KOPT-K1 (cell line): ENCODE data around the gene ERI3.

Source experiments
- H3K27ac ChIP-seq: fragments of 200-600 bp; sonication (generic); 2 replicates; pipeline ENCODE4 v1.5.1; 2016; ENCODE audit warnings: antibody characterized with exemption, mild to moderate bottlenecking, low read depth, low read length; ENCODE audit not compliant: poor library complexity, severe bottlenecking
- H3K36me3 ChIP-seq: fragments of 200-600 bp; sonication (generic); 2 replicates; pipeline ENCODE4 v1.5.1; 2017; ENCODE audit warnings: antibody characterized with exemption, mild to moderate bottlenecking, low read length, moderate library complexity; ENCODE audit not compliant: insufficient read depth
- H3K9me3 ChIP-seq: fragments of 200-600 bp; sonication (generic); 2 replicates; pipeline ENCODE4 v1.5.1; 2017; ENCODE audit warnings: antibody characterized with exemption, low read length, mild to moderate bottlenecking; ENCODE audit not compliant: insufficient read depth, poor library complexity, severe bottlenecking

ERI3 gene

GRCh38 chr1:44270686-44271628, 84.1 kb downstream of the ERI3 start:
- H3K9me3 ChIP-seq: no peaks in the 10 kb centered on the region
- no peak overlapping the region for H3K27ac ChIP-seq
- H3K36me3 ChIP-seq: no peaks in the 10 kb centered on the region

GRCh38 chr1:44268054-44268453, 87.0 kb downstream of the ERI3 start:
- no peaks in the 10 kb centered on the region for H3K9me3 ChIP-seq
- H3K36me3 ChIP-seq: no peaks in the 10 kb centered on the region
- H3K27ac ChIP-seq: no peak overlapping the region

GRCh38 chr1:44267438-44267837, 87.6 kb downstream of the ERI3 start:
- no peaks in the 10 kb centered on the region for H3K36me3 ChIP-seq

GRCh38 chr1:44266400-44267344, 88.4 kb downstream of the ERI3 start:
- no peak overlapping the region for H3K27ac ChIP-seq
- H3K9me3 ChIP-seq: no peaks in the 10 kb centered on the region
- no peaks in the 10 kb centered on the region for H3K36me3 ChIP-seq

More at GRCh38 chr1:44267438-44267837, 87.6 kb downstream of the ERI3 start:
- Histone ChIP-seq H3K27ac (no peak overlapping the region), H3K9me3 (no peaks in the 10 kb centered on the region)

- H3K36me3 ChIP-seq: no peaks in the 10 kb centered on the region
- H3K9me3 ChIP-seq: no peaks in the 10 kb centered on the region
- H3K27ac ChIP-seq: no peak overlapping the region
Observed at GRCh38 chr1:44265656-44266358, 89.2 kb downstream of the ERI3 start.

- Histone ChIP-seq H3K36me3 (no peaks in the 10 kb centered on the region), H3K27ac (no peak overlapping the region), H3K9me3 (no peaks in the 10 kb centered on the region)
Observed at GRCh38 chr1:44264451-44264771, 90.6 kb downstream of the ERI3 start.

GRCh38 chr1:44263568-44264450, 91.2 kb downstream of the ERI3 start:
- H3K36me3 ChIP-seq: no peaks in the 10 kb centered on the region
- H3K9me3 ChIP-seq: no peaks in the 10 kb centered on the region

GRCh38 chr1:44262816-44263567, 92.1 kb downstream of the ERI3 start:
- Histone ChIP-seq H3K9me3 (no peaks in the 10 kb centered on the region), H3K36me3 (no peaks in the 10 kb centered on the region), H3K27ac (no peak overlapping the region)

More at GRCh38 chr1:44263568-44264450, 91.2 kb downstream of the ERI3 start:
- H3K27ac ChIP-seq: no peak overlapping the region

GRCh38 chr1:44262414-44262813, 92.6 kb downstream of the ERI3 start:
- Histone ChIP-seq H3K9me3 (no peaks in the 10 kb centered on the region), H3K27ac (no peak overlapping the region), H3K36me3 (no peaks in the 10 kb centered on the region)

GRCh38 chr1:44261962-44262361, 93.1 kb downstream of the ERI3 start:
- Histone ChIP-seq H3K27ac (no peak overlapping the region), H3K36me3 (0 out of 2 replicates have a peak, but pooled peaks cover 3% of the 10 kb centered on the region)

GRCh38 chr1:44261171-44261817, 93.8 kb downstream of the ERI3 start:
- H3K9me3 ChIP-seq: no peaks in the 10 kb centered on the region
- no peak overlapping the region for H3K27ac ChIP-seq
- H3K36me3 ChIP-seq: peaks cover 10% of the 10 kb centered on the region; the same call in 1 of the 2 replicates

More at GRCh38 chr1:44261962-44262361, 93.1 kb downstream of the ERI3 start:
- H3K9me3 ChIP-seq: no peaks in the 10 kb centered on the region

- H3K9me3 ChIP-seq: no peaks in the 10 kb centered on the region
- H3K27ac ChIP-seq: no peak overlapping the region
- H3K36me3 ChIP-seq: peaks cover 12% of the 10 kb centered on the region; the same call in 1 of the 2 replicates
Observed at GRCh38 chr1:44260792-44261170, 94.3 kb downstream of the ERI3 start.

GRCh38 chr1:44259090-44259489, 96.0 kb downstream of the ERI3 start:
- Histone ChIP-seq H3K27ac (no peak overlapping the region), H3K36me3 (peaks cover 12% of the 10 kb centered on the region; the same call in 1 of the 2 replicates), H3K9me3 (no peaks in the 10 kb centered on the region)
